ENCODE measurements around the gene PDGFRA. TPM values are rescaled to one million over a fixed set of nuclear protein-coding genes. Genes with fewer than 3 reads are reported as not detected.

PDGFRA gene
- total and polyA plus RNA-seq, 4 donors, result 6.5 to 37.0 (median 7.6) TPM

DNA sequence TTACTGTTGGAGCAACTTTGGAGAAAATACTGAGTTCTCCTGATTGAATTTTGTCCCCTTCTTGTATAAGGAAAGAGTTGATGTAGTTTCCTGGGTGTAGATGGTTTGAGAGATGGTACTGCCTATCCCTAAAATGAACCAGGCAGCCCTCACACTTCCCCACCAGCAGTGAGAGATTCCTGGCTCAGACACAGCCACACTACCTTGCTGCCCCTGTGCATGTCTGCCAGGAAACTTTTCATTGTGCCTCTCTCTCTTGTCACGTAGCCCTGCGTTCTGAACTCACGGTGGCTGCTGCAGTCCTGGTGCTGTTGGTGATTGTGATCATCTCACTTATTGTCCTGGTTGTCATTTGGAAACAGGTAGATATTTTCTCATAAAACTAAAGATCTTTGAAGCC, 45.2 kb downstream of the PDGFRA start:
- peaks cover 0 to 5% (median 0%) of the 10 kb centered on the region in 4 donors for H3K4me1 ChIP-seq (ENCODE audit: control insufficient read depth in 4 of 4, insufficient read depth in 4 of 4, low read length in 3 of 4)
- H3K27ac ChIP-seq (ENCODE audit: low read depth in 1 of 2, low read length in 2 of 2), result no peak overlapping the region
- H3K27me3 ChIP-seq (ENCODE audit: control insufficient read depth in 4 of 4, insufficient read depth in 4 of 4, low read length in 3 of 4), result no peaks in the 10 kb centered on the region
- no peak overlapping the region for H3K9ac ChIP-seq (ENCODE audit: low read depth in 1 of 2, low read length in 2 of 2)
- no peak overlapping the region for H3K4me3 ChIP-seq (ENCODE audit: low read depth in 1 of 3, low read length in 3 of 3)
- DNase-seq (ENCODE audit: low spot score), result no peak
- H3K9me3 ChIP-seq (ENCODE audit: control insufficient read depth in 4 of 4, low read length in 3 of 4), result no peaks in the 10 kb centered on the region
- H3K36me3 ChIP-seq (ENCODE audit: control insufficient read depth in 4 of 4, insufficient read depth in 3 of 4, low read depth in 1 of 4, low read length in 3 of 4), result no peaks in the 10 kb centered on the region
- WGBS, result 91% methylated on average over 3 of the region's 3 CpGs
- TF ChIP-seq EGR1 (IDR thresholded peaks at IDR 0.05; ENCODE audit: low read depth in 2 of 2) (no peak), JUND (IDR thresholded peaks at IDR 0.05) (no peak), SP1 (IDR thresholded peaks at IDR 0.05) (no peak), NR2F2 (IDR thresholded peaks at IDR 0.05) (no peak), TAF1 (conservative IDR thresholded peaks at IDR 0.05) (no peak), GABPA (IDR thresholded peaks at IDR 0.05 in 1 of 2, conservative IDR thresholded peaks at IDR 0.05 in 1 of 2) (no peak)
- TF ChIP-seq, protein P1, sequence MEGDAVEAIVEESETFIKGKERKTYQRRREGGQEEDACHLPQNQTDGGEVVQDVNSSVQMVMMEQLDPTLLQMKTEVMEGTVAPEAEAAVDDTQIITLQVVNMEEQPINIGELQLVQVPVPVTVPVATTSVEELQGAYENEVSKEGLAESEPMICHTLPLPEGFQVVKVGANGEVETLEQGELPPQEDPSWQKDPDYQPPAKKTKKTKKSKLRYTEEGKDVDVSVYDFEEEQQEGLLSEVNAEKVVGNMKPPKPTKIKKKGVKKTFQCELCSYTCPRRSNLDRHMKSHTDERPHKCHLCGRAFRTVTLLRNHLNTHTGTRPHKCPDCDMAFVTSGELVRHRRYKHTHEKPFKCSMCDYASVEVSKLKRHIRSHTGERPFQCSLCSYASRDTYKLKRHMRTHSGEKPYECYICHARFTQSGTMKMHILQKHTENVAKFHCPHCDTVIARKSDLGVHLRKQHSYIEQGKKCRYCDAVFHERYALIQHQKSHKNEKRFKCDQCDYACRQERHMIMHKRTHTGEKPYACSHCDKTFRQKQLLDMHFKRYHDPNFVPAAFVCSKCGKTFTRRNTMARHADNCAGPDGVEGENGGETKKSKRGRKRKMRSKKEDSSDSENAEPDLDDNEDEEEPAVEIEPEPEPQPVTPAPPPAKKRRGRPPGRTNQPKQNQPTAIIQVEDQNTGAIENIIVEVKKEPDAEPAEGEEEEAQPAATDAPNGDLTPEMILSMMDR (IDR thresholded peaks at IDR 0.05; ENCODE audit: low read depth, low read length, missing input control), result no peak
- TF ChIP-seq, protein P2, sequence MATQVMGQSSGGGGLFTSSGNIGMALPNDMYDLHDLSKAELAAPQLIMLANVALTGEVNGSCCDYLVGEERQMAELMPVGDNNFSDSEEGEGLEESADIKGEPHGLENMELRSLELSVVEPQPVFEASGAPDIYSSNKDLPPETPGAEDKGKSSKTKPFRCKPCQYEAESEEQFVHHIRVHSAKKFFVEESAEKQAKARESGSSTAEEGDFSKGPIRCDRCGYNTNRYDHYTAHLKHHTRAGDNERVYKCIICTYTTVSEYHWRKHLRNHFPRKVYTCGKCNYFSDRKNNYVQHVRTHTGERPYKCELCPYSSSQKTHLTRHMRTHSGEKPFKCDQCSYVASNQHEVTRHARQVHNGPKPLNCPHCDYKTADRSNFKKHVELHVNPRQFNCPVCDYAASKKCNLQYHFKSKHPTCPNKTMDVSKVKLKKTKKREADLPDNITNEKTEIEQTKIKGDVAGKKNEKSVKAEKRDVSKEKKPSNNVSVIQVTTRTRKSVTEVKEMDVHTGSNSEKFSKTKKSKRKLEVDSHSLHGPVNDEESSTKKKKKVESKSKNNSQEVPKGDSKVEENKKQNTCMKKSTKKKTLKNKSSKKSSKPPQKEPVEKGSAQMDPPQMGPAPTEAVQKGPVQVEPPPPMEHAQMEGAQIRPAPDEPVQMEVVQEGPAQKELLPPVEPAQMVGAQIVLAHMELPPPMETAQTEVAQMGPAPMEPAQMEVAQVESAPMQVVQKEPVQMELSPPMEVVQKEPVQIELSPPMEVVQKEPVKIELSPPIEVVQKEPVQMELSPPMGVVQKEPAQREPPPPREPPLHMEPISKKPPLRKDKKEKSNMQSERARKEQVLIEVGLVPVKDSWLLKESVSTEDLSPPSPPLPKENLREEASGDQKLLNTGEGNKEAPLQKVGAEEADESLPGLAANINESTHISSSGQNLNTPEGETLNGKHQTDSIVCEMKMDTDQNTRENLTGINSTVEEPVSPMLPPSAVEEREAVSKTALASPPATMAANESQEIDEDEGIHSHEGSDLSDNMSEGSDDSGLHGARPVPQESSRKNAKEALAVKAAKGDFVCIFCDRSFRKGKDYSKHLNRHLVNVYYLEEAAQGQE (IDR thresholded peaks at IDR 0.05), result no peak

DNA sequence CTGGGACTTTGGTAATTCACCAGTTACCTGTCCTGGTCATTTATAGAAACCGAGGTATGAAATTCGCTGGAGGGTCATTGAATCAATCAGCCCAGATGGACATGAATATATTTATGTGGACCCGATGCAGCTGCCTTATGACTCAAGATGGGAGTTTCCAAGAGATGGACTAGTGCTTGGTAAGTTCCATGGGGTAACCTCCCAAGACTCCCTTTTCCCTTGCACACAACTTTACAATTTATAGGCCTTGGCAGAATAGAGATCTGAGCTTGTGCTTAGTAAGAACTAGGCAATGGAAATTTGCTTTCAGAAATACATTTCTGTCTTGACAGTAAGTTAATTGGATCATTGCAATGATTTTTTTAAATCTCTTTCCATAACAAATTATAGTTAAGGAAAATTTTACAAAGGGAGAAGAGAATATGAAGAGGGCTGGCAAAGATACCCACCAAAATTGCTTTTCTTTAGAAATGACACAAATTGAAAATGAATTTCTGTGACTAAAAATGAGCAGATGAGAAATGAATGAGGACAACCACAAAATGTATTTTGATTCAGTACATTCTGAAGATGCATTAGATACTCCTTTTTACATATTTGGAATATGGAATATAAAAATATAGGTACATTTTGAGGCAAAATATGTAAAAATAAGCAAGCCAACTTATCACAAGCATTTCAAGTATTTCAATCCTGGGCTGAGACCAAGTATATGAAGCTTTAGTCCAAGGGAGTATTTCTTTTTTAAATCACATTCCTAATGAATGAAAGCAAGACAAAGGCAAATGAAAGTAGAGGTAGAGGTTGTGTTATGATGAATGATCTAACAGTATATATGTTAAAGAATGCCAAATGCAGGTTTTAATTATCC, 45.9 kb downstream of the PDGFRA start:
- 95% methylated on average over 3 of the region's 3 CpGs for WGBS
- H3K9ac ChIP-seq (ENCODE audit: low read depth in 1 of 2, low read length in 2 of 2), result no peak overlapping the region

More for the DNA sequence above, 45.9 kb downstream of the PDGFRA start:
- Histone ChIP-seq H3K36me3 (ENCODE audit: control insufficient read depth in 4 of 4, insufficient read depth in 3 of 4, low read depth in 1 of 4, low read length in 3 of 4) (no peaks in the 10 kb centered on the region), H3K27me3 (ENCODE audit: control insufficient read depth in 4 of 4, insufficient read depth in 4 of 4, low read length in 3 of 4) (no peaks in the 10 kb centered on the region), H3K9me3 (ENCODE audit: control insufficient read depth in 4 of 4, low read length in 3 of 4) (no peaks in the 10 kb centered on the region), H3K4me3 (ENCODE audit: low read depth in 1 of 3, low read length in 3 of 3) (no peak overlapping the region), H3K4me1 (ENCODE audit: control insufficient read depth in 4 of 4, insufficient read depth in 4 of 4, low read length in 3 of 4) (peaks cover 0 to 5% (median 0%) of the 10 kb centered on the region in 4 donors), H3K27ac (ENCODE audit: low read depth in 1 of 2, low read length in 2 of 2) (no peak overlapping the region)
- no peak for DNase-seq (ENCODE audit: low spot score)
- no peak for TF ChIP-seq HNF4A (conservative IDR thresholded peaks at IDR 0.05)
- TF ChIP-seq SP1 (IDR thresholded peaks at IDR 0.05), result no peak
- TF ChIP-seq RAD21 (IDR thresholded peaks at IDR 0.05), result no peak
- TF ChIP-seq FOXA1 (IDR thresholded peaks at IDR 0.05), result no peak
- TF ChIP-seq, protein P1 (IDR thresholded peaks at IDR 0.05; ENCODE audit: low read depth, low read length, missing input control), result no peak
- TF ChIP-seq, protein P2 (IDR thresholded peaks at IDR 0.05), result no peak
- no peak for TF ChIP-seq RXRA (IDR thresholded peaks at IDR 0.05)
- no peak for TF ChIP-seq TAF1 (conservative IDR thresholded peaks at IDR 0.05)
- TF ChIP-seq NR2F2 (IDR thresholded peaks at IDR 0.05), result no peak
- TF ChIP-seq EGR1 (IDR thresholded peaks at IDR 0.05; ENCODE audit: low read depth in 2 of 2), result no peak
- TF ChIP-seq, protein P3, sequence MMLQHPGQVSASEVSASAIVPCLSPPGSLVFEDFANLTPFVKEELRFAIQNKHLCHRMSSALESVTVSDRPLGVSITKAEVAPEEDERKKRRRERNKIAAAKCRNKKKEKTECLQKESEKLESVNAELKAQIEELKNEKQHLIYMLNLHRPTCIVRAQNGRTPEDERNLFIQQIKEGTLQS (IDR thresholded peaks at IDR 0.05), result no peak
- no peak for TF ChIP-seq HNF4G (IDR thresholded peaks at IDR 0.05)

All from liver (tissue), 9 donors.